GM18517 (cell line): ENCODE data around the gene MTCP1.

Source experiments
- ATAC-seq: cut with Tn5 transposase; IDR thresholded peaks from one replicate; pipeline ENCODE4 v1.9.1; 2021; ENCODE audit warnings: mild to moderate bottlenecking, moderate library complexity; ENCODE audit not compliant: unreplicated experiment

The MTCP1 gene

GRCh38 chrX:155070975-155071693 lies at the start of gene MTCP1, which contains the start of the genes BRCC3 and CMC4:
TSS of gene MTCP1 (minus strand) at chrX:155071136. CDS start at chrX:155066010, 5,126 bp downstream.
TSS of gene BRCC3 (plus strand) at chrX:155071508. CDS start at chrX:155071528, 20 bp downstream.
TSS of gene CMC4 (minus strand) at chrX:155071136. CDS start at chrX:155064023, 7,113 bp downstream.
- ATAC-seq, result peak; percentile 68

- ATAC-seq, result no peak
Observed at GRCh38 chrX:155115174-155115819, 44.4 kb upstream of the MTCP1 start.

- no peak for ATAC-seq
Observed at GRCh38 chrX:155113097-155113496, 42.2 kb upstream of the MTCP1 start.

GRCh38 chrX:155112171-155112570 lies 41.2 kb upstream of the MTCP1 start:
- no peak for ATAC-seq

- no peak for ATAC-seq
Observed at GRCh38 chrX:155108427-155108826, 37.5 kb upstream of the MTCP1 start.

- no peak for ATAC-seq
Observed at GRCh38 chrX:155105919-155106318, 35.0 kb upstream of the MTCP1 start.

- peak; percentile 71 for ATAC-seq
Observed at GRCh38 chrX:155094468-155095061, 23.6 kb upstream of the MTCP1 start.

- ATAC-seq, result no peak
Observed at GRCh38 chrX:155086961-155087735, 16.2 kb upstream of the MTCP1 start.

- ATAC-seq, result peak; percentile 53
Observed at GRCh38 chrX:155086202-155086840, 15.4 kb upstream of the MTCP1 start.

GRCh38 chrX:155071694-155072280 lies 851 bp upstream of the MTCP1 start:
- ATAC-seq, result peak; percentile 24

- peak; percentile 18 for ATAC-seq
Observed at GRCh38 chrX:155070663-155070974, 317 bp downstream of the MTCP1 start.

GRCh38 chrX:155070038-155070437 lies 898 bp downstream of the MTCP1 start:
- no peak for ATAC-seq

- no peak for ATAC-seq
Observed at GRCh38 chrX:155069414-155069813, 1.5 kb downstream of the MTCP1 start.

- ATAC-seq, result no peak
Observed at GRCh38 chrX:155068165-155068564, 2.8 kb downstream of the MTCP1 start.

- no peak for ATAC-seq
Observed at GRCh38 chrX:155065035-155065734, 5.8 kb downstream of the MTCP1 start.

GRCh38 chrX:155061760-155062159 lies 9.2 kb downstream of the MTCP1 start:
- ATAC-seq, result no peak

GRCh38 chrX:155056877-155057792 lies 13.8 kb downstream of the MTCP1 start:
- peak; percentile 85 for ATAC-seq

- ATAC-seq, result no peak
Observed at GRCh38 chrX:155056471-155056870, 14.5 kb downstream of the MTCP1 start.

GRCh38 chrX:155055494-155055893 lies 15.4 kb downstream of the MTCP1 start:
- ATAC-seq, result no peak
